H9 (cell line): ENCODE results near the gene SLC6A19. TPM values are rescaled to one million over a fixed set of nuclear protein-coding genes. Genes with fewer than 3 reads are reported as not detected.

Experiments used
- DNase-seq: peaks from one replicate; pipeline ENCODE4 v3.0.0-alpha.2; 2017
- H2AFZ ChIP-seq: one replicate; pipeline ENCODE4 v1.6.1; 2013; ENCODE audit warnings: mild to moderate bottlenecking, low read length, control low read depth, moderate library complexity
- H2AK5ac ChIP-seq: 2 replicates; pipeline ENCODE4 v1.6.1; 2013; ENCODE audit warnings: low read length, control low read depth, mixed read lengths; ENCODE audit not compliant: insufficient read length
- H2BK120ac ChIP-seq: one replicate; pipeline ENCODE4 v1.6.1; 2013; ENCODE audit warnings: low read depth, mild to moderate bottlenecking, low read length, control low read depth, inconsistent platforms; ENCODE audit not compliant: poor library complexity, severe bottlenecking
- H2BK12ac ChIP-seq: 2 replicates; pipeline ENCODE4 v1.6.1; 2013; ENCODE audit warnings: low read length, control low read depth, mixed read lengths, low read depth; ENCODE audit not compliant: insufficient read length
- H2BK15ac ChIP-seq: 2 replicates; pipeline ENCODE4 v1.6.1; 2013; ENCODE audit warnings: low read depth, low read length, control low read depth
- H2BK20ac ChIP-seq: one replicate; pipeline ENCODE4 v1.6.1; 2013; ENCODE audit warnings: low read depth, mild to moderate bottlenecking, low read length, control low read depth, inconsistent platforms; ENCODE audit not compliant: poor library complexity, severe bottlenecking
- H2BK5ac ChIP-seq: 2 replicates; pipeline ENCODE4 v1.6.1; 2013; ENCODE audit warnings: low read length, control low read depth, mixed read lengths; ENCODE audit not compliant: insufficient read length
- H3K14ac ChIP-seq: 2 replicates; pipeline ENCODE4 v1.6.1; 2013; ENCODE audit warnings: low read length, control low read depth; ENCODE audit not compliant: insufficient read depth
- H3K18ac ChIP-seq: 2 replicates; pipeline ENCODE4 v1.6.1; 2013; ENCODE audit warnings: low read depth, mild to moderate bottlenecking, mixed read lengths, low read length, control low read depth; ENCODE audit not compliant: insufficient read length
- H3K23ac ChIP-seq: 2 replicates; pipeline ENCODE4 v1.6.1; 2013; ENCODE audit warnings: low read length, control low read depth, mixed read lengths, low read depth; ENCODE audit not compliant: insufficient read length
- H3K23me2 ChIP-seq: 2 replicates; pipeline ENCODE4 v1.6.1; 2013; ENCODE audit warnings: low read depth, mild to moderate bottlenecking, mixed read lengths, low read length, control low read depth; ENCODE audit not compliant: insufficient read length, poor library complexity, severe bottlenecking
- H3K27ac ChIP-seq: 2 replicates; pipeline ENCODE4 v1.5.1; 2013; ENCODE audit warnings: low read length, control low read depth, mixed read lengths, low read depth; ENCODE audit not compliant: insufficient read length
- H3K27me3 ChIP-seq: 2 replicates; pipeline ENCODE4 v1.6.1; 2013; ENCODE audit warnings: low read length, control low read depth, inconsistent platforms; ENCODE audit not compliant: insufficient read depth
- H3K4ac ChIP-seq: 2 replicates; pipeline ENCODE4 v1.6.1; 2013; ENCODE audit warnings: low read depth, mild to moderate bottlenecking, control low read depth, inconsistent platforms, low read length, moderate library complexity
- H3K4me1 ChIP-seq: 2 replicates; pipeline ENCODE4 v1.6.1; 2013; ENCODE audit warnings: low read length, control low read depth, inconsistent platforms; ENCODE audit not compliant: insufficient read depth
- H3K4me2 ChIP-seq: 2 replicates; pipeline ENCODE4 v1.6.1; 2013; ENCODE audit warnings: low read length, control low read depth, mixed read lengths; ENCODE audit not compliant: insufficient read length, insufficient read depth
- H3K56ac ChIP-seq: 2 replicates; pipeline ENCODE4 v1.6.1; 2013; ENCODE audit warnings: low read depth, mild to moderate bottlenecking, mixed read lengths, low read length, control low read depth; ENCODE audit not compliant: insufficient read length
- H3K79me1 ChIP-seq: 2 replicates; pipeline ENCODE4 v1.6.1; 2013; ENCODE audit warnings: low read depth, mild to moderate bottlenecking, moderate library complexity, low read length, control low read depth, inconsistent platforms; ENCODE audit not compliant: insufficient read depth, poor library complexity, severe bottlenecking
- H3K79me2 ChIP-seq: 2 replicates; pipeline ENCODE4 v1.6.1; 2013; ENCODE audit warnings: low read length, control low read depth, inconsistent platforms; ENCODE audit not compliant: insufficient read depth
- H3K9ac ChIP-seq: 2 replicates; pipeline ENCODE4 v1.6.1; 2013; ENCODE audit warnings: low read length, control low read depth, mixed read lengths; ENCODE audit not compliant: insufficient read length; ENCODE audit errors: extremely low read depth
- H3K9me3 ChIP-seq: one replicate; pipeline ENCODE4 v1.6.1; 2013; ENCODE audit warnings: low read depth, low read length, inconsistent platforms; ENCODE audit not compliant: control insufficient read depth
- H3T11ph ChIP-seq: one replicate; pipeline ENCODE4 v1.6.1; 2013; ENCODE audit warnings: mild to moderate bottlenecking, low read length, control low read depth, inconsistent platforms
- H4K20me1 ChIP-seq: one replicate; pipeline ENCODE4 v1.6.1; 2013; ENCODE audit not compliant: control insufficient read depth, insufficient read length, insufficient read depth
- H4K5ac ChIP-seq: 2 replicates; pipeline ENCODE4 v1.6.1; 2013; ENCODE audit warnings: low read depth, mild to moderate bottlenecking, mixed read lengths, low read length, control low read depth; ENCODE audit not compliant: insufficient read length
- H4K8ac ChIP-seq: replicated peaks from 2 replicates; pipeline ENCODE4 v1.6.1; 2013; ENCODE audit warnings: low read length, control low read depth, mixed read lengths, low read depth; ENCODE audit not compliant: insufficient read length
- H4K91ac ChIP-seq: 2 replicates; pipeline ENCODE4 v1.6.1; 2013; ENCODE audit warnings: low read depth, mild to moderate bottlenecking, moderate library complexity, mixed read lengths, low read length, control low read depth; ENCODE audit not compliant: insufficient read length
- H3K27ac Mint-ChIP-seq, 3 experiments: 2 replicates in 2 of 3; 3 replicates in 1 of 3; pipeline ENCODE4 v1.8.0; 2020 to 2021; ENCODE audit warnings: mixed read lengths in 3 of 3, mild to moderate bottlenecking in 1 of 3, moderate library complexity in 1 of 3
- H3K27me3 Mint-ChIP-seq: 2 replicates; pipeline ENCODE4 v1.8.0; 2021; ENCODE audit warnings: low read depth, mild to moderate bottlenecking, moderate library complexity, mixed read lengths
- H3K36me3 Mint-ChIP-seq, 3 experiments: 2 replicates in 2 of 3; 3 replicates in 1 of 3; pipeline ENCODE4 v1.8.0; 2020 to 2021; ENCODE audit warnings: low read depth in 3 of 3, mixed read lengths in 3 of 3; ENCODE audit not compliant: insufficient read depth in 1 of 3
- H3K4me1 Mint-ChIP-seq, 2 experiments: 2 replicates each; pipeline ENCODE4 v1.8.0; 2020; ENCODE audit warnings: mixed read lengths in 2 of 2
- H3K4me3 Mint-ChIP-seq, 2 experiments: 2 replicates in 1 of 2; 3 replicates in 1 of 2; pipeline ENCODE4 v1.8.0; 2020 to 2021; ENCODE audit warnings: mild to moderate bottlenecking in 2 of 2, mixed read lengths in 2 of 2, moderate library complexity in 1 of 2
- H3K9me3 Mint-ChIP-seq, 2 experiments: 2 replicates in 1 of 2; 3 replicates in 1 of 2; pipeline ENCODE4 v1.8.0; 2020; ENCODE audit warnings: mild to moderate bottlenecking in 2 of 2, mixed read lengths in 2 of 2, moderate library complexity in 1 of 2
- CTCF ChIP-seq: fragments of 200-600 bp; sonication (generic); conservative IDR thresholded peaks from 3 replicates; pipeline ENCODE4 v1.8.0; 2021; ENCODE audit warnings: antibody characterized with exemption, mild to moderate bottlenecking
- WGBS: extraction: QIAGEN DNeasy Blood & Tissue Kit; methylation state at CpG from one replicate; pipeline ENCODE4 v1.1.7; 2013; ENCODE audit warnings: missing lambda C conversion rate, low lambda C conversion rate, mixed read lengths; ENCODE audit not compliant: insufficient read length; ENCODE audit errors: extremely low coverage; 5-methylcytosine and 5-hydroxymethylcytosine counted together
- total RNA-seq: library from RNA; stranded (reverse); gene quantifications from 2 replicates; pipeline ENCODE4 v1.2.1, GENCODE V29; 2021

Gene SLC6A19
- total RNA-seq, 1 experiment from 2014 or later = not detected

DNA sequence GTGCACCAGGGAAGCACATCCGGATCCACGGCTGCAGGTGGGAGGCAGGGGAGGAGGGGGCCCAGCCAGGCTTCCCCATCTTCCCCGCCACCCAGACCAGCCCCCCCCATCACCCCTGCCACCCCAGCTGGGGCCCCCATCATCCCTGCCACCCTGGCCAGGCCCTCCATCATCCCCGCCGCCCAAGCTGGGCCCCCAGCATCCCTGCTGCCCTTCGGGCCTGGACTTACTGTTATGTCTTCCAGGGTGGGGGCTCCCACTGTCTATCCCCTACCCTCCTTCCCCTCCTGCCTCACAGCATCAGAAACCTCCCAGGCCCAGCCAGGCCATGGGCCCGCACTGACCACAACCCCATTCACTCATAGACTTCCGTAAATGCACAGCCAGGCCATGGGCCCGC lies 51.3 kb downstream of the SLC6A19 start:
- Histone ChIP-seq H2BK5ac (no peak overlapping the region), H4K5ac (no peak overlapping the region), H3K4me2 (no peak overlapping the region), H2AK5ac (no peak overlapping the region), H3T11ph (no peak overlapping the region), H3K18ac (no peak overlapping the region), H3K4ac (no peak overlapping the region), H3K23ac (no peak overlapping the region), H3K27ac (no peak overlapping the region), H2BK20ac (no peak overlapping the region), H2BK120ac (no peak overlapping the region), H3K14ac (no peak overlapping the region), H2AFZ (no peak overlapping the region), H3K56ac (no peak overlapping the region), H3K27me3 (no peaks in the 10 kb centered on the region), H2BK15ac (no peak overlapping the region), H2BK12ac (no peak overlapping the region), H3K9me3 (no peaks in the 10 kb centered on the region), H4K8ac (no peak overlapping the region), H3K79me1 (no peaks in the 10 kb centered on the region), H3K23me2 (no peaks in the 10 kb centered on the region), H4K91ac (no peak overlapping the region), H3K9ac (no peak overlapping the region), H3K4me1 (no peaks in the 10 kb centered on the region), H4K20me1 (no peaks in the 10 kb centered on the region), H3K79me2 (no peaks in the 10 kb centered on the region)
- Mint-ChIP-seq H3K4me3 (no peak overlapping the region; a peak in 1 of 5 replicates), H3K9me3 (no peaks in the 10 kb centered on the region), H3K27me3 (peaks cover 8% of the 10 kb centered on the region), H3K4me1 (peaks cover 3 to 7% of the 10 kb centered on the region in 2 experiments; a peak in 2 of 4 replicates), H3K27ac (no peak overlapping the region; a peak in 1 of 7 replicates), H3K36me3 (no peaks in the 10 kb centered on the region)
- WGBS = no CpG with 5 or more reads among the region's 9 CpGs
- TF ChIP-seq CTCF = no peak
- no peak for DNase-seq
